Keratinocyte (primary cell): ENCODE measurements around the gene TRMT2B. TPM values are rescaled to one million over a fixed set of nuclear protein-coding genes. Genes with fewer than 3 reads are reported as not detected.

Source experiments
- DNase-seq: peaks from one replicate; pipeline ENCODE4 v3.0.0-alpha.2; 2011; ENCODE audit warnings: low read depth, missing footprints, low spot score
- FAIRE-seq: peaks from 2 replicates; lab custom pipeline; 2011; peaks lifted over from hg19 to GRCh38; lab: Jason Lieb, UNC
- H2AFZ ChIP-seq: 2 replicates; pipeline ENCODE4 v1.6.0; 2012; ENCODE audit warnings: low read length, control low read depth, inconsistent platforms; ENCODE audit not compliant: control insufficient read depth
- H3K27ac ChIP-seq: 2 replicates; pipeline ENCODE4 v1.5.1; 2011; ENCODE audit warnings: low read length; ENCODE audit not compliant: control insufficient read depth, insufficient read depth
- H3K27me3 ChIP-seq: 3 replicates; pipeline ENCODE4 v1.6.0; 2011; ENCODE audit warnings: low read length; ENCODE audit not compliant: control insufficient read depth, insufficient read depth; ENCODE audit errors: extremely low read depth
- H3K36me3 ChIP-seq, 2 experiments: 2 replicates in 1 of 2; 3 replicates in 1 of 2; pipeline ENCODE4 v1.5.1; 2011; ENCODE audit warnings: low read length in 2 of 2, mild to moderate bottlenecking in 1 of 2; ENCODE audit not compliant: control insufficient read depth in 2 of 2, insufficient read depth in 2 of 2; ENCODE audit errors: extremely low read depth in 1 of 2
- H3K4me1 ChIP-seq: 3 replicates; pipeline ENCODE4 v1.5.1; 2011; ENCODE audit warnings: low read length; ENCODE audit not compliant: control insufficient read depth, insufficient read depth; ENCODE audit errors: extremely low read depth
- H3K4me2 ChIP-seq: 3 replicates; pipeline ENCODE4 v1.6.0; 2011; ENCODE audit warnings: low read depth, low read length; ENCODE audit not compliant: control insufficient read depth, insufficient read depth; ENCODE audit errors: extremely low read depth
- H3K4me3 ChIP-seq, 3 experiments: fragments of 200-600 bp in 1 of 3; sonication (generic) in 1 of 3; 2 replicates in 2 of 3; 3 replicates in 1 of 3; pipeline ENCODE4 v1.5.1; 2011 to 2016; ENCODE audit warnings: low read length in 3 of 3, mild to moderate bottlenecking in 3 of 3, control low read depth in 2 of 3, inconsistent platforms in 1 of 3, low read depth in 1 of 3, mixed read lengths in 1 of 3, mixed run types in 1 of 3, moderate library complexity in 1 of 3; ENCODE audit not compliant: control insufficient read depth in 2 of 3, insufficient read depth in 2 of 3; ENCODE audit errors: extremely low read depth in 1 of 3
- H3K79me2 ChIP-seq: 2 replicates; pipeline ENCODE4 v1.6.0; 2012; ENCODE audit warnings: low read length; ENCODE audit not compliant: control insufficient read depth, insufficient read depth
- H3K9ac ChIP-seq: 3 replicates; pipeline ENCODE4 v1.6.0; 2011; ENCODE audit warnings: low read length; ENCODE audit not compliant: control insufficient read depth, insufficient read depth; ENCODE audit errors: extremely low read depth
- H3K9me1 ChIP-seq: 3 replicates; pipeline ENCODE4 v1.6.0; 2011; ENCODE audit warnings: low read length; ENCODE audit not compliant: control insufficient read depth, insufficient read depth; ENCODE audit errors: extremely low read depth
- H3K9me3 ChIP-seq: 2 replicates; pipeline ENCODE4 v1.5.1; 2012; ENCODE audit warnings: low read depth, low read length; ENCODE audit not compliant: control insufficient read depth
- H4K20me1 ChIP-seq: 3 replicates; pipeline ENCODE4 v1.6.0; 2011; ENCODE audit warnings: low read length; ENCODE audit not compliant: control insufficient read depth, insufficient read depth; ENCODE audit errors: extremely low read depth
- EZH2 ChIP-seq: IDR thresholded peaks from one replicate; pipeline ENCODE4 v1.6.1; 2012; ENCODE audit warnings: inconsistent platforms, mild to moderate bottlenecking, low read length, moderate library complexity
- dilution Hi-C: fragments of 300-500 bp; cut with MboI; formaldehyde crosslinking; loops from one replicate; pipeline ENCODE4 v1.7.0; 2020; ENCODE audit warnings: low sequenced_read_pairs; ENCODE audit not compliant: extremely low pct_ligation_motif_present
- polyA plus RNA-seq, 5 experiments: library from polyadenylated mRNA; depleted of rRNA in 3 of 5; stranded (reverse) in 3 of 5; stranded (forward) in 1 of 5; unstranded in 1 of 5; fragments of >200 nt; gene quantifications; 1 replicate in 1 of 5; 2 replicates in 3 of 5; 3 replicates in 1 of 5; pipeline versions ENCODE4 v1.2.1 to v1.2.3, GENCODE V29; 2011 to 2012; ENCODE audit warnings: missing spikeins in 2 of 5, low read depth in 1 of 5, low replicate concordance in 1 of 5
- TF ChIP-seq, protein P1 (sequence below), 3 experiments: IDR thresholded peaks in 1 of 3; conservative IDR thresholded peaks in 1 of 3; optimal IDR thresholded peaks in 1 of 3; 2 replicates in 2 of 3; 3 replicates in 1 of 3; pipeline versions ENCODE3 to v1.5.1; 2011; ENCODE audit warnings: low read length in 3 of 3, mild to moderate bottlenecking in 3 of 3, moderate library complexity in 2 of 3, control low read depth in 1 of 3, inconsistent platforms in 1 of 3; ENCODE audit not compliant: insufficient read depth in 2 of 3; ENCODE audit errors: extremely low read depth in 1 of 3

TRMT2B gene
- polyA plus RNA-seq, 1 donor (not counting 4 experiments of a cell fraction or from before 2014, with no cell fraction given), result 12.1 TPM

DNA sequence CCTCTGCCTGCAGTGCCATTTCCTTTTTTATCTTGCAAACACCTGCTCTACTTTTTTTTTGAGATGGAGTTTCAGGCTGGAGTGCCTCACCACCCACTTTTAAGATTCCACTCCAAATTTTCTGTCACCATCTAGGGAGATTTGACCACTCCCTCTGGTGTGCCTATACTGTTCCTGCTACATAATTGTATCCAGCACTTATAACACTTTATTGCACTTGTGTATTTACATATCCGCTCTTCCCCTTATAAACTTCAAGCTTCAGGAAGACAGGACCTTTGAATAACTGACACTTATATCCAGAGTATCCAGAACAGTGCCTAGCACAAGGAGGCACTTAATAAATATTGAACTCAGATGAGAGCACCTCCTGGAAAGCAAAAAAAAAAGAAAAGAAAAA is 39.9 kb upstream of the TRMT2B start:
- no peak for DNase-seq
- no peaks in the 10 kb centered on the region for H3K27me3 ChIP-seq
- no peaks in the 10 kb centered on the region for H3K36me3 ChIP-seq
- no peak overlapping the region for H2AFZ ChIP-seq
- no peak overlapping the region for H3K9ac ChIP-seq
- no peaks in the 10 kb centered on the region for H3K9me3 ChIP-seq
- H3K27ac ChIP-seq, result no peak overlapping the region
- no peak overlapping the region for H3K4me3 ChIP-seq
- no peaks in the 10 kb centered on the region for H3K4me1 ChIP-seq
- H3K9me1 ChIP-seq, result no peaks in the 10 kb centered on the region
- H3K79me2 ChIP-seq, result no peaks in the 10 kb centered on the region
- no peak for FAIRE-seq
- TF ChIP-seq, protein P1, sequence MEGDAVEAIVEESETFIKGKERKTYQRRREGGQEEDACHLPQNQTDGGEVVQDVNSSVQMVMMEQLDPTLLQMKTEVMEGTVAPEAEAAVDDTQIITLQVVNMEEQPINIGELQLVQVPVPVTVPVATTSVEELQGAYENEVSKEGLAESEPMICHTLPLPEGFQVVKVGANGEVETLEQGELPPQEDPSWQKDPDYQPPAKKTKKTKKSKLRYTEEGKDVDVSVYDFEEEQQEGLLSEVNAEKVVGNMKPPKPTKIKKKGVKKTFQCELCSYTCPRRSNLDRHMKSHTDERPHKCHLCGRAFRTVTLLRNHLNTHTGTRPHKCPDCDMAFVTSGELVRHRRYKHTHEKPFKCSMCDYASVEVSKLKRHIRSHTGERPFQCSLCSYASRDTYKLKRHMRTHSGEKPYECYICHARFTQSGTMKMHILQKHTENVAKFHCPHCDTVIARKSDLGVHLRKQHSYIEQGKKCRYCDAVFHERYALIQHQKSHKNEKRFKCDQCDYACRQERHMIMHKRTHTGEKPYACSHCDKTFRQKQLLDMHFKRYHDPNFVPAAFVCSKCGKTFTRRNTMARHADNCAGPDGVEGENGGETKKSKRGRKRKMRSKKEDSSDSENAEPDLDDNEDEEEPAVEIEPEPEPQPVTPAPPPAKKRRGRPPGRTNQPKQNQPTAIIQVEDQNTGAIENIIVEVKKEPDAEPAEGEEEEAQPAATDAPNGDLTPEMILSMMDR (optimal IDR thresholded peaks at IDR 0.05 in 1 of 3, IDR thresholded peaks at IDR 0.05 in 1 of 3, conservative IDR thresholded peaks at IDR 0.05 in 1 of 3; ENCODE audit: extremely low read depth in 1 of 3, insufficient read depth in 2 of 3, low read length in 3 of 3), result no peak
- TF ChIP-seq EZH2, result no peak
- no peak overlapping the region for H3K4me2 ChIP-seq
- dilution Hi-C loops, result no loop called here
- H4K20me1 ChIP-seq, result no peaks in the 10 kb centered on the region

DNA sequence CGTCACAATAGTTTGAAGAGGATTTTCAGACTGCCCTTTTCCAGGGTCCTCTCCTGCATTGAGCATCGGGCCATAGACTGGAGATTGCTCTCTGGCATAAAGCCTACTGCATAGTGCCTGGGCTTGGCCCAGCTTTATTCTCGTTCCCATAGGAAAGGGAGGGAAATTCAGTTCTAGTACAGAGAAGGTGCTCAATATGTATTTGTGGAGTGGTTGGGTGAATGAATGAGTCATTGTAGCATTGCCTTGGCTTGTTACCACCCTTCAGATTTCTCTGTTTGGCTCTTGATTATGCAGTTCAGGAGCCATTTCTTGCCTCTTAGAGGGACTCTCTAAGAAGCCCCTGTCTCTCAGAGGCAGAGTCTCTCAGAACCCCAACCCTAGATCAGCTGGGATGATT is 29.3 kb upstream of the TRMT2B start:
- peak; percentile 81 for FAIRE-seq
- no peak overlapping the region for H3K4me3 ChIP-seq
- no peaks in the 10 kb centered on the region for H4K20me1 ChIP-seq
- H3K4me1 ChIP-seq, result no peaks in the 10 kb centered on the region
- no peaks in the 10 kb centered on the region for H3K36me3 ChIP-seq
- DNase-seq, result no peak
- no peaks in the 10 kb centered on the region for H3K27me3 ChIP-seq
- no peaks in the 10 kb centered on the region for H3K9me1 ChIP-seq
- no peaks in the 10 kb centered on the region for H3K9me3 ChIP-seq
- no peak overlapping the region for H2AFZ ChIP-seq
- no peak overlapping the region for H3K27ac ChIP-seq
- no peak overlapping the region for H3K4me2 ChIP-seq
- no peak for TF ChIP-seq EZH2
- TF ChIP-seq, protein P1 (optimal IDR thresholded peaks at IDR 0.05 in 1 of 3, IDR thresholded peaks at IDR 0.05 in 1 of 3, conservative IDR thresholded peaks at IDR 0.05 in 1 of 3; ENCODE audit: extremely low read depth in 1 of 3, insufficient read depth in 2 of 3, low read length in 3 of 3), result no peak
- no peak overlapping the region for H3K9ac ChIP-seq
- dilution Hi-C loops, result no loop called here
- H3K79me2 ChIP-seq, result no peaks in the 10 kb centered on the region
